ENCODE results near the gene FER. TPM values are rescaled to one million over a fixed set of nuclear protein-coding genes. Genes with fewer than 3 reads are reported as not detected.
"Not testable (repeated sequence)": the region's sequence is repeated elsewhere in the genome, so short reads cannot be mapped to it uniquely, and the experiment has no call there.

Gene FER
- total and polyA plus RNA-seq, 2 experiments from 2014 or later = 25.9 to 30.7 TPM

GRCh38 chr5:108760512-108760911, 12.8 kb downstream of the FER start:
- no peak for DNase-seq (ENCODE audit: low read depth in 1 of 2, low spot score in 1 of 2)
- Histone ChIP-seq H3K4me1 (ENCODE audit: low read depth) (peaks cover 11% of the 10 kb centered on the region), H3K27ac (no peak overlapping the region), H3K27me3 (no peaks in the 10 kb centered on the region), H3K4me3 (no peak overlapping the region), H3K36me3 (no peaks in the 10 kb centered on the region), H3K9me3 (ENCODE audit: low read depth) (no peaks in the 10 kb centered on the region)
- no peak for TF ChIP-seq CTCF (IDR thresholded peaks at IDR 0.05; ENCODE audit: low read depth, low read length)

- no peak overlapping the region for H3K4me3 ChIP-seq
- DNase-seq (ENCODE audit: low read depth in 1 of 2, low spot score in 1 of 2) = no peak
Measured at GRCh38 chr5:108762660-108763059, 15.0 kb downstream of the FER start.

DNA sequence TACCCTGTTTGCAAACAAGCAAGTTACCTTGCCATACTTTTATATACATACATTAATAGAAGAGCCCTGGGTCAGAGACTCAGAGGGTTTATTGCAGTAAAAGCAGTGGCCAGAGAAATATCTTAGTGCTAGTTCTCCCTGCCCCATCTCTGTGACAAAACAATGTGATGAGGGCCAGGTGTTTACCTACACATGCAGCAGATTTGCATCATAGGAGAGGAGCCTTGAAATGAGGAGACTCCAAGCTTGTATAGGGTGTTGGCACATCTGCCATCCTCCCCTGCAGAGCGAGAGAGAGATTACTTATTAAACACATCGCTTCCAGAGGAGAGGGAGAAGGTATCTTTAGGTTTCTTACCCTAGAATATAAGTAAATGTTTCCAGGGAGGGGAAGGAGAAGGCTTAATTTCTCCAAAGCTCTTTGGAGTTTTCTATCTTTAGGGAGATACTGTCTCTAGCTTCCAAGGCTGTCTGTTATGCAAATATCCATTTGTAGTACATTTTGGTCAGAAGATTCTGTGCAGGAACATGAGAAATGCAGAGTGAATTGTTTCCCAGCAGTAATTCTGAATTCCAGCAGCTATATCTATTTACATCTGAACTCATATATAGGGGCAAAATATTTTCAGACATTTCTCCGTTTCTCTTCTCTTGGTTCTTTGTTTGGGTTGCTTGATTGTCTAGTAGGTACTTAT, 15.7 kb downstream of the FER start:
- no peak for TF ChIP-seq CTCF (IDR thresholded peaks at IDR 0.05; ENCODE audit: low read depth, low read length)
- peak overlapping the region; percentile 18 for H3K27ac ChIP-seq
- H3K27me3 ChIP-seq = no peaks in the 10 kb centered on the region
- no peaks in the 10 kb centered on the region for H3K9me3 ChIP-seq (ENCODE audit: low read depth)
- peak in 1 of 2 donors; percentile 33 for DNase-seq (ENCODE audit: low read depth in 1 of 2, low spot score in 1 of 2)
- H3K36me3 ChIP-seq = no peaks in the 10 kb centered on the region
- H3K4me1 ChIP-seq (ENCODE audit: low read depth) = peaks cover 11% of the 10 kb centered on the region
- no peak overlapping the region for H3K4me3 ChIP-seq

More at GRCh38 chr5:108762660-108763059, 15.0 kb downstream of the FER start:
- peak overlapping the region; percentile 45 for H3K27ac ChIP-seq
- H3K9me3 ChIP-seq (ENCODE audit: low read depth) = no peaks in the 10 kb centered on the region
- H3K36me3 ChIP-seq = no peaks in the 10 kb centered on the region
- TF ChIP-seq CTCF (IDR thresholded peaks at IDR 0.05; ENCODE audit: low read depth, low read length) = no peak
- H3K27me3 ChIP-seq = no peaks in the 10 kb centered on the region
- H3K4me1 ChIP-seq (ENCODE audit: low read depth) = peaks cover 11% of the 10 kb centered on the region

DNA sequence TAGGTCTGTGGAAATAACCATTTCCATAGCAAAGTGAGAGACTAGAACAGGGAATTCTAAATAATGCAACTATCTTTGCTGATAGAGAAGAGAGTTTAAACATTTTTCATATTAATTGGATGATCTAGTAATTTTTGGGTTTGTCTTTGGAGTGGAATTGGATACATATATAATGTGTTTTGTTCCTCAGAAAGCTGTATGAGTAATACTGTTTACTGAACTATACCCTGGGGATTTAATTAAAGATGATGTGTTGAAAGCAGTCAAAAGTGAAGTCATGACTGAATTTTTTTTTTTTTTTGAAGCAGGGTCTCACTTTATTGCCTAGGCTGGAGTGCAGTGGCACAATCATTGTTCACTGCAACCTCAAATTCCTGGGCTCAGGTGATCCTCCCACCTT, 17.9 kb downstream of the FER start:
- no peak overlapping the region for H3K4me3 ChIP-seq
- no peaks in the 10 kb centered on the region for H3K9me3 ChIP-seq (ENCODE audit: low read depth)
- H3K36me3 ChIP-seq = no peaks in the 10 kb centered on the region
- H3K27ac ChIP-seq = no peak overlapping the region
- no peak for DNase-seq (ENCODE audit: low read depth in 1 of 2, low spot score in 1 of 2)
- peaks cover 11% of the 10 kb centered on the region for H3K4me1 ChIP-seq (ENCODE audit: low read depth)
- no peaks in the 10 kb centered on the region for H3K27me3 ChIP-seq
- TF ChIP-seq CTCF (IDR thresholded peaks at IDR 0.05; ENCODE audit: low read depth, low read length) = no peak

GRCh38 chr5:108766916-108767315, 19.2 kb downstream of the FER start:
- H3K27me3 ChIP-seq; H3K9me3 ChIP-seq (ENCODE audit: low read depth); H3K27ac ChIP-seq; DNase-seq (ENCODE audit: low read depth in 1 of 2, low spot score in 1 of 2); H3K4me3 ChIP-seq; H3K36me3 ChIP-seq: not testable (repeated sequence)
- H3K4me1 ChIP-seq (ENCODE audit: low read depth) = peaks cover 11% of the 10 kb centered on the region

- no peak overlapping the region for H3K4me3 ChIP-seq
- H3K9me3 ChIP-seq (ENCODE audit: low read depth) = no peaks in the 10 kb centered on the region
- no peak overlapping the region for H3K27ac ChIP-seq
- no peaks in the 10 kb centered on the region for H3K4me1 ChIP-seq (ENCODE audit: low read depth)
- H3K27me3 ChIP-seq = no peaks in the 10 kb centered on the region
- no peak for DNase-seq (ENCODE audit: low read depth in 1 of 2, low spot score in 1 of 2)
- no peak for TF ChIP-seq CTCF (IDR thresholded peaks at IDR 0.05; ENCODE audit: low read depth, low read length)
- H3K36me3 ChIP-seq = no peaks in the 10 kb centered on the region
Measured at GRCh38 chr5:108769352-108769751, 21.7 kb downstream of the FER start.
